ENCODE measurements around the gene SUCO. TPM values are rescaled to one million over a fixed set of nuclear protein-coding genes. Genes with fewer than 3 reads are reported as not detected.

Gene SUCO
- total and polyA plus RNA-seq, 2 of the 13 experiments (the other 11 are each of a cell fraction or from before 2014, with no cell fraction given) = 12.6 to 25.5 TPM

GRCh38 chr1:172533513-172534151 lies 682 bp downstream of the SUCO start (continued):
- peak; percentile 66 for TF ChIP-seq ZNF18 (CRISPR knock-in tag; IDR thresholded peaks at IDR 0.05; ENCODE audit: insufficient replicate concordance)
- peak; percentile 42; the same call in 1 of the 2 replicates for TF ChIP-seq KDM5A (IDR thresholded peaks at IDR 0.05; ENCODE audit: borderline replicate concordance, low read length)
- TF ChIP-seq NAIF1 (CRISPR knock-in tag; IDR thresholded peaks at IDR 0.05; ENCODE audit: borderline replicate concordance) = no peak
- 0 out of 2 replicates have a peak, but pooled peaks have one; percentile 16 for TF ChIP-seq KMT2A (CRISPR knock-in tag; IDR thresholded peaks at IDR 0.05)
- no peak for TF ChIP-seq ZNF326 (CRISPR knock-in tag; IDR thresholded peaks at IDR 0.05; ENCODE audit: borderline replicate concordance)
- no peak for TF ChIP-seq ZNF432 (CRISPR knock-in tag; IDR thresholded peaks at IDR 0.05; ENCODE audit: borderline replicate concordance)

- Histone ChIP-seq H3K79me2 (ENCODE audit: insufficient read depth, low read length) (peaks cover 82% of the 10 kb centered on the region), H3K4me1 (ENCODE audit: insufficient read depth, low read length) (peaks cover 40% of the 10 kb centered on the region), H4K20me1 (ENCODE audit: insufficient read depth, low read length) (peaks cover 11% of the 10 kb centered on the region), H3K9ac (ENCODE audit: insufficient read depth, low read depth, low read length) (no peak overlapping the region), H3K27ac (ENCODE audit: extremely low read length, insufficient read depth, low read length) (no peak overlapping the region), H3K36me3 (replicated peaks in 1 of 2; ENCODE audit: control insufficient read depth in 1 of 2, insufficient read depth in 2 of 2, low read length in 2 of 2) (no peaks in the 10 kb centered on the region; a peak in 1 of 5 replicates), H3K4me3 (replicated peaks in 1 of 3; ENCODE audit: insufficient read depth in 1 of 3, low read depth in 2 of 3, low read length in 3 of 3) (no peak overlapping the region), H3K9me3 (ENCODE audit: low read length) (no peaks in the 10 kb centered on the region), H3K4me2 (ENCODE audit: low read depth, low read length) (peak overlapping the region; percentile 77), H2AFZ (ENCODE audit: low read length) (no peak overlapping the region), H3K27me3 (ENCODE audit: control insufficient read depth in 1 of 2, insufficient read depth in 2 of 2, low read length in 2 of 2) (no peaks in the 10 kb centered on the region; a peak in 1 of 5 replicates)
- no TSS peak for BruUV-seq (replicated peaks)
- intact Hi-C loops (cut with micrococcal nuclease; ENCODE audit: unreplicated experiment) (no loop called here), in situ Hi-C loops (cut with HindIII; ENCODE audit: extremely low pct_ligation_motif_present, low pct_unique_long_range_greater_than_20kb) (no loop called here)
- ATAC-seq (no peak), DNase-seq (ENCODE audit: low spot score) (no peak), FAIRE-seq (no peak)
- TF ChIP-seq ZNF282 (IDR thresholded peaks at IDR 0.05; ENCODE audit: partially characterized antibody) (no peak), CEBPB (IDR thresholded peaks at IDR 0.05; ENCODE audit: borderline replicate concordance, low read depth, low read length) (peak; percentile 18; the same call in 1 of the 2 replicates), ZBTB33 (CRISPR knock-in tag; IDR thresholded peaks at IDR 0.05) (no peak), NFE2L2 (IDR thresholded peaks at IDR 0.05; ENCODE audit: low read length) (no peak), KDM1A (CRISPR knock-in tag; IDR thresholded peaks at IDR 0.05) (no peak)
- CTCF ChIA-PET (ENCODE audit: low intra/inter-chr PET ratio, low total read pairs) = no interaction called here
- POLR2A ChIA-PET = interaction anchor here (0.9 kb wide), 1 partner anchor 85 kb away, joined by 3 read pairs; no protein-coding TSS in a partner anchor
- 97% methylated on average over 3 of the region's 3 CpGs for WGBS (ENCODE audit: low lambda C conversion rate)
Measured at GRCh38 chr1:172536256-172536655, 3.3 kb downstream of the SUCO start.

Measured in HepG2 (cell line).